ENCODE measurements around the gene CYB5RL. TPM values are rescaled to one million over a fixed set of nuclear protein-coding genes. Genes with fewer than 3 reads are reported as not detected.
A peak's percentile ranks its signal among the peaks of the same experiment; 100 is the strongest.

CYB5RL gene
- total RNA-seq, 3 donors from 2014 or later = 6.9 to 9.1 (median 7.7) TPM

GRCh38 chr1:54228638-54229079, 28.8 kb upstream of the CYB5RL start:
- Histone ChIP-seq H3K36me3 (ENCODE audit: low read depth) (no peaks in the 10 kb centered on the region), H3K9me3 (no peaks in the 10 kb centered on the region), H3K4me3 (no peak overlapping the region), H3K4me1 (ENCODE audit: low read depth) (no peaks in the 10 kb centered on the region)
- intact Hi-C loops (cut with DNase I, micrococcal nuclease) = no loop called here
- DNase-seq (no peak), ATAC-seq (peak; percentile 4)
- TF ChIP-seq, protein P1, sequence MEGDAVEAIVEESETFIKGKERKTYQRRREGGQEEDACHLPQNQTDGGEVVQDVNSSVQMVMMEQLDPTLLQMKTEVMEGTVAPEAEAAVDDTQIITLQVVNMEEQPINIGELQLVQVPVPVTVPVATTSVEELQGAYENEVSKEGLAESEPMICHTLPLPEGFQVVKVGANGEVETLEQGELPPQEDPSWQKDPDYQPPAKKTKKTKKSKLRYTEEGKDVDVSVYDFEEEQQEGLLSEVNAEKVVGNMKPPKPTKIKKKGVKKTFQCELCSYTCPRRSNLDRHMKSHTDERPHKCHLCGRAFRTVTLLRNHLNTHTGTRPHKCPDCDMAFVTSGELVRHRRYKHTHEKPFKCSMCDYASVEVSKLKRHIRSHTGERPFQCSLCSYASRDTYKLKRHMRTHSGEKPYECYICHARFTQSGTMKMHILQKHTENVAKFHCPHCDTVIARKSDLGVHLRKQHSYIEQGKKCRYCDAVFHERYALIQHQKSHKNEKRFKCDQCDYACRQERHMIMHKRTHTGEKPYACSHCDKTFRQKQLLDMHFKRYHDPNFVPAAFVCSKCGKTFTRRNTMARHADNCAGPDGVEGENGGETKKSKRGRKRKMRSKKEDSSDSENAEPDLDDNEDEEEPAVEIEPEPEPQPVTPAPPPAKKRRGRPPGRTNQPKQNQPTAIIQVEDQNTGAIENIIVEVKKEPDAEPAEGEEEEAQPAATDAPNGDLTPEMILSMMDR (IDR thresholded peaks at IDR 0.05) = no peak

- DNase-seq = peak in 1 of 3 donors; percentile 10
- Histone ChIP-seq H3K4me1 (ENCODE audit: low read depth) (no peaks in the 10 kb centered on the region), H3K4me3 (no peak overlapping the region), H3K36me3 (ENCODE audit: low read depth) (no peaks in the 10 kb centered on the region), H3K9me3 (no peaks in the 10 kb centered on the region)
- intact Hi-C loops (cut with DNase I, micrococcal nuclease) = no loop called here
- TF ChIP-seq, protein P1 (IDR thresholded peaks at IDR 0.05) = no peak
- ATAC-seq = no peak
Observed at GRCh38 chr1:54227891-54228310, 28.1 kb upstream of the CYB5RL start.

DNA sequence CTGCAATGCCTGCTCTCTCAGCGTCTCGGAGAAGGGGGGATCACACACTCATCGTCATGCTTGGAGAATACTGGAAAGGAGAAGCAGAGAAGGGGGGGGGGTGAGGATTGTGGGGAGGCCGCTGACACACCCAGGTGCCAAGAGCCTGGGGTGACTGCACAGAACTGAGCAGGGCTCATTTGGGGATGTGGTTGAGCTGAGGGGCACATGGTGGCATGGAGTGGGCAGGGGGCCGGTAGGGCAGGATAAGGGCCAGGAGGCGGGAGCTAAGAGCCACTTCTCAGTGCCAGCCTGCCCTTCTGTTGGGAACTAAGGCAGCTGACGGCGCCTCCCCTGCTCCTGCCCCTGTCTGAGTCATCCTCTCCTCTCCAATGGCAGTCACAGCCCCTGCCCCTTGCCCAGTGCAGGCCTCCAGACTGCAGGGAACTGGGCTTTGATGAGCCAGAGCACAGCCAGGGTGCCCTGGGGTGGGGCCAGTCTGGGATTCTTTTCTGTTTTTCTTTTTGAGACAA, 27.3 kb upstream of the CYB5RL start:
- H3K36me3 ChIP-seq (ENCODE audit: low read depth) = no peaks in the 10 kb centered on the region
- no peaks in the 10 kb centered on the region for H3K9me3 ChIP-seq
- no peak for DNase-seq
- intact Hi-C loops (cut with DNase I, micrococcal nuclease) = no loop called here
- H3K4me1 ChIP-seq (ENCODE audit: low read depth) = no peaks in the 10 kb centered on the region
- ATAC-seq = peak; percentile 50
- H3K4me3 ChIP-seq = no peak overlapping the region
- TF ChIP-seq, protein P1 (IDR thresholded peaks at IDR 0.05) = no peak

DNA sequence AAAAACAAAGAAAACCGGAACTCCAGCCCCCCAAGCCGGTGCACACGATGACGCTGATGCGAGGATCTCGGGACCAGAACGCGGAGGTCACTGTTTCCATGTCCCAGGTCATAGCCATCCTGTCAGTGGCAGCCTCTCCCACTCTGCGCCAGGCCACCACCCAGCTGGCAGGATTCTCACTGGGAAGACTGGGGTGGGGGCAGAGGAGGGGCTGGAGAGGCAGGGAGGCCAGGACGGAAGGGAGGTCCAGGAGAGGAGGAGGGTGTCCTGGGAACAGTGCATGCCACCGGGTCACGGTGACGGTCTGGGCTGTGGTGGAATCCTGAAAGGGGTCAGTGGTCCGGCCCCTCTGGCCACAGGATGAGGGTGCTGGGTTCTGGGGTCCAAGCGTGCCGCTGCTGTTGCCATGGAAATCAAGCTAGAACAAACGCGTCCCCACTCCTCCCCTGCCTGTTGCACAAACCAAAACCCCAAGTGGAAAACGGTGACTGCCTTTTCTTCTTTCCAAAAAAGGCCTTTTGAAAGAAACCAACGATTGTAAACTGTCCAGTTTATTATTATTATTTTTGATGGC, 26.2 kb upstream of the CYB5RL start:
- intact Hi-C loops (cut with DNase I, micrococcal nuclease) = no loop called here
- DNase-seq = no peak

DNA sequence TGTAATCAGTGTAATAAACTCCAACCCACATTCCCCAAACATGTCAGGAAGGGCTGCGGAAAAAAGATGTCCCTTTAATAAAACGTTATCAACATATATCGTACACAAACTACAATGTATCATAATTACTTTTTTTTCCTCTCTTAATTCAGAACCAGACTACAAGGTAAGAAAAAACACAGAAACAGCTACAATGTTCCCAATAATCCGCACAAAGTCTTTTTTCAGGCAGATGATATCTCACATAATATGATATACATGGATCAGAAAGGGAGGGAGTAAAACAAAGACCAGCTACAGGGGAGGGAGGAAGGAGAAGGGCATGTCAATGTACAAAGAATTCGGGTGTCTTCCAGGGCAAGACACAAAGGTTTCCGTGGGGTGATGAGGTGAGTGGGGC, 25.5 kb upstream of the CYB5RL start:
- ATAC-seq = no peak
- Histone ChIP-seq H3K4me3 (no peak overlapping the region), H3K36me3 (ENCODE audit: low read depth) (no peaks in the 10 kb centered on the region), H3K9me3 (no peaks in the 10 kb centered on the region), H3K4me1 (ENCODE audit: low read depth) (no peaks in the 10 kb centered on the region)
- intact Hi-C loops (cut with DNase I, micrococcal nuclease) = no loop called here
- TF ChIP-seq, protein P1 (IDR thresholded peaks at IDR 0.05) = no peak
- no peak for DNase-seq

More for the DNA sequence above, 26.2 kb upstream of the CYB5RL start:
- H3K9me3 ChIP-seq = no peaks in the 10 kb centered on the region
- no peak for ATAC-seq
- H3K36me3 ChIP-seq (ENCODE audit: low read depth) = no peaks in the 10 kb centered on the region
- TF ChIP-seq, protein P1 (IDR thresholded peaks at IDR 0.05) = no peak
- no peaks in the 10 kb centered on the region for H3K4me1 ChIP-seq (ENCODE audit: low read depth)
- H3K4me3 ChIP-seq = no peak overlapping the region
